Measurements from ENCODE around the gene SPP1.

DNA sequence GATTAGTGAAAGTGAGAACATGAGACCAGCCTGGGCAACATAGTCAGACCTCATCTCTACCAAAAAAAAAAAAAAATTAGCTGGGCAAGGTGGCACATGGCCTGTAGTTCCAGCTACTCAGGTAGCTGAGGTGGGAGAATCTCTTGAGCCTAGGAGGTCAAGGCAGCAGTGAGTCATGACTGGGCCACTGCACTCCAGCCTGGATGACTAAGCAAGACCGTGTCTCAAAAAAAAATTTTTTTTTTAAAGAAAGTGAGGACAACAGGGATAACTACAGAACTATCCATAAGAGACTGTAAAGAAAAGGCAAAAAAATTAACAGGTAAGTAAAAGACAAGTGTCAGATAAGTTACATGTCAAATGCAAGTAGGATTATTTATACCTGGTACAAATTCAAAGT lies 13.5 kb upstream of the SPP1 start:
- no peak for TF ChIP-seq POLR2A (IDR thresholded peaks at IDR 0.05)
- TF ChIP-seq, protein P1, sequence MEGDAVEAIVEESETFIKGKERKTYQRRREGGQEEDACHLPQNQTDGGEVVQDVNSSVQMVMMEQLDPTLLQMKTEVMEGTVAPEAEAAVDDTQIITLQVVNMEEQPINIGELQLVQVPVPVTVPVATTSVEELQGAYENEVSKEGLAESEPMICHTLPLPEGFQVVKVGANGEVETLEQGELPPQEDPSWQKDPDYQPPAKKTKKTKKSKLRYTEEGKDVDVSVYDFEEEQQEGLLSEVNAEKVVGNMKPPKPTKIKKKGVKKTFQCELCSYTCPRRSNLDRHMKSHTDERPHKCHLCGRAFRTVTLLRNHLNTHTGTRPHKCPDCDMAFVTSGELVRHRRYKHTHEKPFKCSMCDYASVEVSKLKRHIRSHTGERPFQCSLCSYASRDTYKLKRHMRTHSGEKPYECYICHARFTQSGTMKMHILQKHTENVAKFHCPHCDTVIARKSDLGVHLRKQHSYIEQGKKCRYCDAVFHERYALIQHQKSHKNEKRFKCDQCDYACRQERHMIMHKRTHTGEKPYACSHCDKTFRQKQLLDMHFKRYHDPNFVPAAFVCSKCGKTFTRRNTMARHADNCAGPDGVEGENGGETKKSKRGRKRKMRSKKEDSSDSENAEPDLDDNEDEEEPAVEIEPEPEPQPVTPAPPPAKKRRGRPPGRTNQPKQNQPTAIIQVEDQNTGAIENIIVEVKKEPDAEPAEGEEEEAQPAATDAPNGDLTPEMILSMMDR (IDR thresholded peaks at IDR 0.05): no peak

Data from Peyer's patch (tissue), 4 donors.